ENCODE data around the gene UBL5. TPM values are rescaled to one million over a fixed set of nuclear protein-coding genes. Genes with fewer than 3 reads are reported as not detected.

Gene UBL5
- polyA plus RNA-seq, 1 of the 3 experiments (the other 2 are of a cell fraction) = 2,602 TPM

GRCh38 chr19:9850235-9850959 is 22.7 kb downstream of the UBL5 start:
- ChIA-PET CTCF (interaction anchor here (0.7 kb wide), 1 partner anchor 67 kb away, joined by 3 read pairs; no protein-coding TSS in a partner anchor), POLR2A (no interaction called here)
- Histone ChIP-seq H3K9me2 (no peaks in the 10 kb centered on the region), H3K4me2 (no peak overlapping the region), H3K9ac (no peak overlapping the region), H3K9me3 (no peaks in the 10 kb centered on the region), H4K20me1 (ENCODE audit: insufficient read depth) (peaks cover 15% of the 10 kb centered on the region), H2AFZ (ENCODE audit: low read depth) (no peak overlapping the region), H3K27me3 (ENCODE audit: insufficient read depth) (no peaks in the 10 kb centered on the region), H3K4me3 (ENCODE audit: low read depth in 2 of 2, low read length in 1 of 2) (no peak overlapping the region), H3K36me3 (replicated peaks in 1 of 2; ENCODE audit: control insufficient read depth in 1 of 2, insufficient read depth in 2 of 2, low read length in 1 of 2) (peaks cover 0 to 19% of the 10 kb centered on the region in 2 experiments), H3K79me2 (ENCODE audit: insufficient read depth) (peaks cover 4% of the 10 kb centered on the region; the same call in 1 of the 2 replicates), H3K27ac (ENCODE audit: low read depth in 2 of 2, low read length in 1 of 2) (no peak overlapping the region), H3K4me1 (ENCODE audit: control insufficient read depth in 1 of 2, insufficient read depth in 2 of 2, low read depth in 1 of 2, low read length in 1 of 2) (no peaks in the 10 kb centered on the region; a peak in 1 of 4 replicates), H3F3A (replicated peaks; ENCODE audit: insufficient read depth) (no peaks in the 10 kb centered on the region)
- TF ChIP-seq TCF12 (IDR thresholded peaks at IDR 0.05) (no peak), EZH2phosphoT487 (IDR thresholded peaks at IDR 0.05; ENCODE audit: borderline replicate concordance, low read depth) (no peak), POLR2AphosphoS5 (IDR thresholded peaks at IDR 0.05; ENCODE audit: low read depth, low read length) (no peak), YY1 (IDR thresholded peaks at IDR 0.05; ENCODE audit: low read depth) (no peak), CTCF (IDR thresholded peaks at IDR 0.05) (no peak), TEAD4 (IDR thresholded peaks at IDR 0.05; ENCODE audit: borderline replicate concordance, insufficient read depth) (no peak), TAF1 (IDR thresholded peaks at IDR 0.05; ENCODE audit: borderline replicate concordance, low read depth, low read length) (no peak), NRF1 (IDR thresholded peaks at IDR 0.05; ENCODE audit: low read depth, low read length) (no peak), IRF3 (IDR thresholded peaks at IDR 0.05; ENCODE audit: low read depth, low read length) (no peak), JUND (IDR thresholded peaks at IDR 0.05) (no peak), EP300 (IDR thresholded peaks at IDR 0.05; ENCODE audit: borderline replicate concordance in 1 of 2, low read depth in 1 of 2, low read length in 1 of 2) (no peak), USF1 (IDR thresholded peaks at IDR 0.05; ENCODE audit: borderline replicate concordance, low read depth) (no peak), NFIC (IDR thresholded peaks at IDR 0.05; ENCODE audit: borderline replicate concordance) (no peak), FOSL2 (IDR thresholded peaks at IDR 0.05; ENCODE audit: borderline replicate concordance, low read depth) (no peak), REST (IDR thresholded peaks at IDR 0.05; ENCODE audit: low read depth, low read length) (no peak), USF2 (IDR thresholded peaks at IDR 0.05; ENCODE audit: borderline replicate concordance, low read depth, low read length) (no peak)
- 81% methylated on average over 12 of the region's 19 CpGs for WGBS (ENCODE audit: low lambda C conversion rate)
- no peak for DNase-seq
